Peyer's patch (tissue), 4 donors: ENCODE measurements around the gene MAP3K15.

Source experiments
- CTCF ChIP-seq, 6 experiments: fragments of 450-650 bp in 4 of 6; fragments of 200-600 bp in 2 of 6; sonication (generic) in 1 of 6; IDR thresholded peaks; one replicate each; pipeline ENCODE4 v1.5.1; 2017 to 2019; ENCODE audit warnings: antibody characterized with exemption in 6 of 6, mild to moderate bottlenecking in 3 of 6, moderate library complexity in 1 of 6
- POLR2A ChIP-seq, 2 donors: fragments of 450-650 bp; IDR thresholded peaks; one replicate each; pipeline ENCODE4 v1.5.1; 2017; ENCODE audit warnings: antibody characterized with exemption in 2 of 2, mild to moderate bottlenecking in 2 of 2, moderate library complexity in 2 of 2

GRCh38 chrX:19372170-19372546 lies 143.2 kb downstream of the MAP3K15 start:
- TF ChIP-seq CTCF (IDR thresholded peaks at IDR 0.05) (peak; percentile 13 to 57 (median 54)), POLR2A (IDR thresholded peaks at IDR 0.05) (no peak)
